GM12878 (cell line): ENCODE results near the gene CHMP4B.

ENCODE experiments used
- CTCF ChIP-seq, 3 experiments: IDR thresholded peaks in 2 of 3; conservative IDR thresholded peaks in 1 of 3; 2 replicates each; pipeline ENCODE4 v1.5.1; 2011; ENCODE audit warnings: low read depth in 3 of 3, low read length in 3 of 3, mild to moderate bottlenecking in 3 of 3, control low read depth in 2 of 3, moderate library complexity in 2 of 3, inconsistent platforms in 1 of 3, mixed read lengths in 1 of 3; ENCODE audit not compliant: control insufficient read depth in 2 of 3, insufficient read depth in 1 of 3; ENCODE audit errors: extremely low read depth in 1 of 3
- REST ChIP-seq: IDR thresholded peaks from 2 replicates; pipeline ENCODE4 v1.6.1; 2012; ENCODE audit warnings: mild to moderate bottlenecking, low read depth, low read length
- SMC3 ChIP-seq: IDR thresholded peaks from 2 replicates; pipeline ENCODE4 v1.6.1; 2011; ENCODE audit warnings: low read length, improper control_type of control experiment, borderline replicate concordance
- TAF1 ChIP-seq: IDR thresholded peaks from 2 replicates; pipeline ENCODE4 v1.6.1; 2011; ENCODE audit warnings: mild to moderate bottlenecking, low read depth, low read length, borderline replicate concordance

DNA sequence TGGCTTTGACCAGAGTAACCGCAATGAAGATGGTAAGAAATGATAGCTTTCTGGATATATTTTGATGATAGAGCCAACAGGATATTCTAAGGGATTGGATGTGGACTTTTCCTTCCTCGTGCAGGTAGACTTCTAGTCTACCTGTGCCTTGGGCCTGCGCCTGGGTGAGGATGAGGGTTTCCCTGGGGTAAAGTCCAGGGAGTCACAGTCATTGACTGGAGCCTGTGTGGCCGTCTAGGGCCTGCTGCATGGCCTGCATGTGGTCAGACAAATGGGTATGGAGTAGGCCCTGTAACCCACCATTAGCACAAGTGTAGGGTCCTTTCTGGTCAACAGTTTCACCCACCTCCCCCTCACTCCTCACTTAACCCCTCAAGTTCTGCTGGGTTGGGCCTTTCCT lies 12.7 kb upstream of the CHMP4B start:
- no peak for TF ChIP-seq CTCF (IDR thresholded peaks at IDR 0.05 in 2 of 3, conservative IDR thresholded peaks at IDR 0.05 in 1 of 3; ENCODE audit: control insufficient read depth in 2 of 3, extremely low read depth in 1 of 3, insufficient read depth in 1 of 3, low read depth in 3 of 3, low read length in 3 of 3)
- no peak for TF ChIP-seq SMC3
- TF ChIP-seq TAF1: no peak
- no peak for TF ChIP-seq REST
